Inflammatory macrophage (primary cell): ENCODE measurements around the gene NINJ1.
A peak's percentile ranks its signal among the peaks of the same experiment; 100 is the strongest.

Experiments
- DNase-seq, 2 donors: peaks; one replicate each; pipeline ENCODE4 v3.0.0-alpha.2; 2020 to 2022

The NINJ1 gene

DNA sequence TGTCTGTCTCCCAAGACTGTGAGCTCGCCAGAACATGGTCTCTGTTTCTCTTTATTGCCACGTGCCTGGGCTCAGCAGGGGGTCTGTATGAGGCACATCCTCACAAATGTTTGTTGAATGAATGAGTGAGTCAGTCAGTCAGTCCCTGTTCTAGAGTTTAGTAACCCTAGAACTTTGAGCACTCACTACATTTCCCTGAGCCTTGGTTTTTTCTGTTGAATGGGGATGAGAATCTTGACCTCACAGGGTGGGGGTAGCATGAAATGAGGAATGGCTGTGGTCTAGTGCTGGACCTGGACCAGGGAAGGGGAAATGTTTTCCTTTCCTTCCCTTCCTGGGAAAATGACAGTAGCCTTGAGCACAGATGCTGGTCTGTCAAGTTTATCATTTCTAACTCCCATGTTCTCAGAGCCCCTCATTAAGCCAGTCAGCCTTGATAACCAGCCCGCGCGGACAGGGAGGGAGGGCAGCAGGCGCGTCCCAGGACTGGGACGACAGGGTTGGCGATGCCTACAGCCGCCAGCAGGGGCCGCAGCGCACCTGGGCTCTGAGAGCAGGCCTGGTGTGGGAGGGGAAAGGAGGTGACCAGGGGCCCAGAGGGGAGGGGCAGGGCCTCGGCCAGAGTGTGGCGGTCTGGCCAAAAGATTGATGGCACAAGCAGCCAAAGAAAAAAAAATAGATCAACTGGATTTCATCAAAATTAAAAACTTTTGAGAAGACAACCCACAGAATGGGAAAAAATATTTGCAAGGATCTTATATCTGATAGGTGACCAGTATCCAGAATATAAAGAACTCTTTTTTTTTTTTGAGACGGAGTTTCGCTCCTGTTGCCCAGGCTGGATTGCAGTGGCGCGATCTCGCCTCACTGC, 25.8 kb upstream of the NINJ1 start:
- DNase-seq = peak; percentile 72 to 74

DNA sequence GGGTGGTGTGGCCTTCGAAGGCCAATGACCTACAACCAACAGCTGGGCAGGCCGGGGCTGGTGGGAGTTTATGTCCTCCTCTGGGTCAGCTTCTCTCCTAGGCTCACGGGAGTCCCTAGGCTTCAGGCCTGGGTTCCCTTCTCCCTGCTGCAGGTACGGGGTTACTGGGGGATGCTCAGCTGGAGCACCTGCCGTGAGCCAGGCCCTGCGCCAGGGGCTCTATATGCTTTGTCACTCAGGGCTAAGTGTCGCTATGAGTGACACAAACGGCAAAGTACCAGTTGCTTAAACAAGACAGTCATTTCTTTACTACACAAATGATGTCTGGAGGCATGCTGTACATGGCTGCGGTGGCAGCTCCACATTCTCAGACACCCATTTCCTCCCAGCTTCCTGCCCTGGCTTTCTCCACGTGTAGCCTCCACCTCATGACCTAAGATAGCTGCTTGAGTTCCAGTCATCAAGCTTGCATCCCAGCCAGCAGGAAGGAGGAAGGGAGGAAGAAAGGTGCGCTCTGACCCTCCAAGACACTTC, 22.5 kb upstream of the NINJ1 start:
- no peak for DNase-seq

DNA sequence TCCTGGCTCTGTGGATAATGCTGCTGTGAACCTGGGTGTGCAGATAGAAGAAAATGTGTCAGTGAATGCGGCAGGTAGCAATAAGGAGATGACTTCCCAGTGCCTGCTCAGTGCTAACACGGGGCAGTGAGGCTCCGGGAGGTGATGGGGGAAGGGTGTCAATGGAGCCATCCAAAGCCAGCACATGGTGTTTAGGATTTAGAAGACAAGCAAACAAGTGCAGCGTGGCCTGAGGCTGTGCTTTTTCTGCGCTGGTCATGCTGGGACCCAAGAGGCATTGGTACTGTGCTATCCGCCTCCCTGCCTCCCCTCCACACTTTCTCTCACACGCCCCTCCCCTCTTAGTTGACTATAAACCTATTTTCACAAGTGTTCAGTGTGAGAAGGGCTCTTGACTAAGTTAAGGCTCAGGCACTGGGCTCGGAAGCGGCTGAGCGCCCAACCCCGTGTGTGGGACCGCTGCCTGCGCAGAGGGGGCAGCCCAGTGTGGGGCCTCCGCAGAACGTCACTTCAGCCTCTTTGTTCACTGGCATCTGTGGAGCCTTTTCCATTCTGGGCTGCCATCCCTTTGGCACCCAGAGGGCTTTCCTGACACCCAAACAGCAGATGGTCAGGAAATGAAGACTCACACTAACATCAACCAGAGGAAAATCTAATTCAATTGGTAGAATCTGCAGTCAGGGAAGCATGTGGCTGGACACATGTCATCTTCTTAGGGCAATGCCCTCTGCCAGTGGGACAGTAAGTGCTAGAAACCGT, 21.8 kb upstream of the NINJ1 start:
- DNase-seq = peak in 1 of 2 donors; percentile 32

DNA sequence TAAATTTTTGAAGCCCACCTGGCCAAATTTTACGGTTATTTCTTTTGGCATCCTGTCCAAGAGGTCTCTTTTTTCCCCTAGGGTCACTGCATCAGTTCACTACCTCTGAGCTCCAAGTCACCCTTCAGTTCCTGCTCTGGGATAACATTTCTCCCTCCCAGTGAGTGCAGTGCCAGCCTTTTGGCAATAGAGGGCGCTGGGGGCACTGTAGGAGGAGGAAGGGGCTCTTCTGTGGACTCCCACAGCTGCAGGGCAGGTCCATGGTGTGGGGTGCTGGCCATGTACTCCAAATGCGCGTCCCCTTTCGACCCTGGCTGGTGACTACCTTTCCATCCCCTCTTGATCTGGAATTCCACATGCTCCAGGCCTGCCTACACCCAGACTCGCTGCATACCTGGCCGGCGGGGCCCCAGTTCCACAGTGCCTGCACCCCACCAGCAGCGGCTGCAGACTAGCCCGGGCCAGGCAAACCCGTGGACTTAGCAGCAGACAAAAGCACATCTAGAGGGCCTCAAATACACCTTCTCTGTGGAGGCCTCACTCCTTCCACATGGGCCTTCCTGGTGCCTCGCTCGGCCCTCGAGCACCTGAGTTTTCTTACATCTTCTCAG, 20.3 kb upstream of the NINJ1 start:
- DNase-seq = peak; percentile 45 to 56

GRCh38 chr9:93151097-93151784, 17.2 kb upstream of the NINJ1 start:
- no peak for DNase-seq

DNA sequence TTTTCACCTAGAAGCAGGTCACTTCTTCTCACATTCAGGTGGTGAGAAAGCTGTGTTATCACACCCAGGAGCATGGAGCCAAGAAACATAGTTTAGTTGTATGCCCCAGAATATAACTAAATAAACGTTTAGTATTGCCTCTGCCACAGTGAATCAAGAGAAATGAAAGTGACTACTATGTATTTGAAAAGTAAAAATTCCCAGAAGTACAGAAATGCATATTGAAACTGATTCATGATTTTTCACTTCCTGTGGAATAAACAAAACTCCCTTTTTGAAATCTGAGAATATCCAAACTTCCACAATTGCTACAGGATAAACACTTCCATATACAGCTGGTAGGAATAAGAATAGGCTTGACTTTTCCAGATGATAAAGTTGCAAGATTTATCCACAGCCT, 15.3 kb upstream of the NINJ1 start:
- DNase-seq = no peak

DNA sequence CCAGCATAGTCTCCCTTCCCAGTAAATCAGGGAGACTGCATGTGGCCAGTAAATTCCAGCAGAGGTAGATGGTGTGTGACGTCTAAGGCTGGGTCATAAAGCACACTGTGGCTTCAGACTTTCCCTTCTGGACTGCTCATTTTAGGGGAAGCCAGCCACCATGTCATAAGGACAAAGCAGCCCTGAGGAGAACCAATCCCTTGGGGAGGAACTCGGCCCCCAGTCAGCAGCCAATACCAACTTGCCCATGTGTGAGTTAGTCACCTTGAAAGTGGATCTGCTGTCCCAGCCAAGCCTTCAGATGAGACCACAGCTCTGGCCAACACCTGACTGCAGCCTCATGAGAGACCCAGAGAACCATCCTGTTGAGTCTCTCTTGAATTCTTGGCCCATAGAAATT, 14.7 kb upstream of the NINJ1 start:
- peak in 1 of 2 donors; percentile 20 for DNase-seq

GRCh38 chr9:93147632-93148031, 13.6 kb upstream of the NINJ1 start:
- no peak for DNase-seq

- DNase-seq = peak; percentile 43 to 46
Observed at GRCh38 chr9:93146696-93147095, 12.6 kb upstream of the NINJ1 start.

GRCh38 chr9:93143830-93144530, 9.9 kb upstream of the NINJ1 start:
- DNase-seq = no peak

- no peak for DNase-seq
Observed at GRCh38 chr9:93141771-93142483, 7.9 kb upstream of the NINJ1 start.

DNA sequence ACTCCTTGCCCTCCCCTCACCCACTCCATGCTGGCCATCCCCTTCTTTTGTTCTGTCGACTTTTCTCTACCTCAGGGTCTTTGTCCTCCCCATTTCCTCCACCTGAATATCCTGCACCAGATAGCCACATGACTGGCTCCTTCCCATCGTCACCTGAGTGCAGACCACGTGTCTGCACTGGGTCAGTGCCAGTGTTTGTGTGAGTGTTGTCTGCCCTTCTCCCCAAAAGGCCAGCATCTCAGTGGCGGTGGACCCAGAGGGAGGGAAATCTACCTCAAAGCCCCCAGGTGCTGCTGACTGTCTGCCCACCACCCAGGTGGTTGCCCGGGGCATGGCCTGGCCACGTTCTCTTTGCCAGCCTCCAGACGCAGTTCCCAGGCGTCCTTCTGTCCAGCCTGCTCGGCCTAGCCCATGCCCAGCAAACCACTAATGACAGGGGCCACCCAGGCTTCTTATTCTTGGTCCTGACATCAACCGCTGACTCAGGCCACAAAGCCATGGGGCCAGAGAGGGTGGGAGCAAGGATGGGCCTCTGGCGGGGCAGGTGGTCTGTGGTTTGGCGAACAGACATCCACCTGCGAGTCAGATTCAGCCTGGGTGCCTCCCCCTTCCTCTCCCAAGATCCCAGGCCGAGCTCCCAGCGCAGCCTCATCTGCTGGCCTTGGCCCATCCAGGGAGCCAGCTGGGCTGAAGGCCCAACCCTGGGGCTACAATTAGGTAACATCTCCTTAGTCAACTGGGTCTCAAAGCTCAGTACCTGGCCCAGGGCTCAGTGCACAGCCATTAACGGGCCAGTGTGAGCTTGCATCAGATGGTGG, 5.5 kb upstream of the NINJ1 start:
- DNase-seq = no peak

GRCh38 chr9:93138171-93138764, 4.2 kb upstream of the NINJ1 start:
- peak in 1 of 2 donors; percentile 3 for DNase-seq

DNA sequence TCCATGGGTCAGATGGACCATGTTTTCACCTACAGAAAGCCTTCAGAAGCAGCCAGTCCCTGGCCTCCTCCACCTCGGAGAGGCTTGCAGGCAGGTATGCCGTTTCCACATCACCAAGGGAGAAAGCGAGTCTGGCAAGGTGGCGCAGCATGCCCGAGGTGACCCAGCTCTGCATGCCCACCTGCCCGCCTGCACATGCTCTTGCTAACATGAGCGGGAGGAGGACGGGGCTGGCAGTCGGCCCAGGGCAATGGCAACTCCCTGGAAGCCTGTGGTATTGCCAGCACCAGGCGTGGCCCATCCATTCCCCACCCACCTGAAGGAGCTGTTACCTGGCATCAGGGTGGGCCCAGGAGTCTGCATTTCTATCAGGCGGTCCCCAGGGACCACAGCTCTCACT, 3.3 kb upstream of the NINJ1 start:
- no peak for DNase-seq

GRCh38 chr9:93136011-93136440, 2.0 kb upstream of the NINJ1 start:
- peak; percentile 15 to 62 for DNase-seq

DNA sequence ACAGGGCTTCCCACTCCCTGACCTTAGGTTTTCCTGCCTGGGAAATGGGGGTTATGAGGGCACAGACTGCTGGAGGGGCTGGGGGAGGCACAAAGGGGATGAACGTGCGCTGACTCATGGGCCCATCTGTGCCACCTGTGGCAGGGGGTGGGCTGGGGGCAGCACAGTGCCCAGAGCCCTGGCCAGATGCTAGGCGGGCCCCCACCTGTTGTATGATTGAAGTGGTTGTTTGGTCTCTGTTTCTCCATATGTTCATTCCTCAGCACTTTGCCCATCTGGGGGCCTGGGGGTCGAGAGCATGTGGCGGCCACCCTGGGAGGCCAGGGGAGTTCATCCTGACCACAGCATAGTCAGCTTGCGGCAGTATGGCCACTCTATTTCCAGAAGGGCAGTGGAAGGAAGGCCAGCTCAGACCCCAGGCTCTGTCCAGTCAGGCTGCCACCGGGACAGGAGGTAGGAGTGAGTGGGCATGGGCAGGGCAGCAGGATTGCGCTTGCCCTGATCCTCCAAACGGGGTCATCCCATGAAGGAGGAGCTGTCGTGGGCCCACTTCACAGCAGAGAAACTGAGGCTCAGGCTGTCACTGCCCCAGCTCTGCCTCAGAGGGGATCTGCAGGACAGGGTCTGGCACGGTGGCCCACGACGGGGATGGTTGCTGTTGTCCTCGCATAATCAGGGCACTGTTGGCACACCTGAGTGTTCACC, 841 bp upstream of the NINJ1 start:
- DNase-seq = no peak

- DNase-seq = peak; percentile 60 to 87
Observed at GRCh38 chr9:93133681-93134014, 403 bp downstream of the NINJ1 start.

GRCh38 chr9:93132946-93133680, 938 bp downstream of the NINJ1 start:
- peak in 1 of 2 donors; percentile 53 for DNase-seq
